Mesenchymal stem cell (in vitro differentiated cells and primary cell): Measurements from ENCODE around the gene CCNJL.

Experiments used
- DNase-seq: peaks from one replicate; pipeline ENCODE4 v3.0.0-alpha.2; 2013
- H2AFZ ChIP-seq: one replicate; pipeline ENCODE4 v1.6.1; 2013; ENCODE audit warnings: low read depth, mild to moderate bottlenecking, control low read depth, inconsistent platforms, low read length, moderate library complexity
- H2AK5ac ChIP-seq: 2 replicates; pipeline ENCODE4 v1.6.1; 2013; ENCODE audit warnings: low read length, moderate library complexity, mild to moderate bottlenecking, inconsistent platforms; ENCODE audit not compliant: severe bottlenecking
- H2BK120ac ChIP-seq: one replicate; pipeline ENCODE4 v1.6.1; 2013; ENCODE audit warnings: low read depth, mild to moderate bottlenecking, inconsistent platforms, low read length, moderate library complexity
- H2BK12ac ChIP-seq, 2 experiments: one replicate each; pipeline ENCODE4 v1.6.1; 2013; ENCODE audit warnings: inconsistent platforms in 2 of 2, low read length in 2 of 2, mild to moderate bottlenecking in 2 of 2, moderate library complexity in 2 of 2, control low read depth in 1 of 2
- H2BK15ac ChIP-seq: one replicate; pipeline ENCODE4 v1.6.1; 2013; ENCODE audit warnings: mild to moderate bottlenecking, low read depth, inconsistent platforms; ENCODE audit not compliant: poor library complexity, severe bottlenecking
- H2BK5ac ChIP-seq: 2 replicates; pipeline ENCODE4 v1.6.1; 2013; ENCODE audit warnings: low read depth, mild to moderate bottlenecking, low read length, control low read depth, inconsistent platforms; ENCODE audit not compliant: poor library complexity, severe bottlenecking
- H3K14ac ChIP-seq, 2 experiments: one replicate each; pipeline ENCODE4 v1.6.1; 2013; ENCODE audit warnings: inconsistent platforms in 2 of 2, low read length in 2 of 2, control low read depth in 1 of 2, mild to moderate bottlenecking in 1 of 2, moderate library complexity in 1 of 2
- H3K18ac ChIP-seq, 2 experiments: one replicate each; pipeline ENCODE4 v1.6.1; 2013; ENCODE audit warnings: inconsistent platforms in 2 of 2, low read length in 2 of 2, control low read depth in 1 of 2, low read depth in 1 of 2, mild to moderate bottlenecking in 1 of 2
- H3K23ac ChIP-seq, 2 experiments: one replicate each; pipeline ENCODE4 v1.6.1; 2013; ENCODE audit warnings: inconsistent platforms in 2 of 2, low read length in 2 of 2, mild to moderate bottlenecking in 2 of 2, moderate library complexity in 2 of 2, control low read depth in 1 of 2
- H3K27ac ChIP-seq: 2 replicates; pipeline ENCODE4 v1.5.1; 2013; ENCODE audit warnings: mild to moderate bottlenecking, moderate library complexity, low read length, control low read depth, inconsistent platforms; ENCODE audit not compliant: poor library complexity, severe bottlenecking
- H3K27me3 ChIP-seq, 2 experiments: 2 replicates each; pipeline versions ENCODE4 v1.6.1 to v1.7.0; 2013; ENCODE audit warnings: low read length in 2 of 2, mild to moderate bottlenecking in 2 of 2, moderate library complexity in 2 of 2, control low read depth in 1 of 2, inconsistent platforms in 1 of 2; ENCODE audit not compliant: control insufficient read depth in 1 of 2, insufficient read depth in 1 of 2
- H3K36me3 ChIP-seq, 2 experiments: 2 replicates each; pipeline versions ENCODE4 v1.6.1 to v1.7.0; 2013; ENCODE audit warnings: low read length in 2 of 2, control low read depth in 1 of 2, inconsistent platforms in 1 of 2, low read depth in 1 of 2, mild to moderate bottlenecking in 1 of 2; ENCODE audit not compliant: insufficient read depth in 2 of 2, control insufficient read depth in 1 of 2
- H3K4ac ChIP-seq, 2 experiments: one replicate each; pipeline ENCODE4 v1.6.1; 2013; ENCODE audit warnings: inconsistent platforms in 2 of 2, low read length in 2 of 2, mild to moderate bottlenecking in 2 of 2, moderate library complexity in 2 of 2, control low read depth in 1 of 2, low read depth in 1 of 2
- H3K4me1 ChIP-seq: 2 replicates; pipeline ENCODE4 v1.6.1; 2013; ENCODE audit warnings: low read depth, low read length, control low read depth; ENCODE audit not compliant: control insufficient read depth, insufficient read depth
- H3K4me2 ChIP-seq: 2 replicates; pipeline ENCODE4 v1.6.1; 2013; ENCODE audit warnings: low read length, mild to moderate bottlenecking, inconsistent platforms; ENCODE audit not compliant: poor library complexity, severe bottlenecking
- H3K4me3 ChIP-seq, 2 experiments: 2 replicates each; pipeline versions ENCODE4 v1.5.1 to v1.7.0; 2013; ENCODE audit warnings: low read length in 2 of 2, mild to moderate bottlenecking in 2 of 2, control low read depth in 1 of 2, low read depth in 1 of 2; ENCODE audit not compliant: insufficient read depth in 1 of 2
- H3K79me1 ChIP-seq: replicated peaks from 2 replicates; pipeline ENCODE4 v1.6.1; 2013; ENCODE audit warnings: mild to moderate bottlenecking, control low read depth, low read length, inconsistent platforms; ENCODE audit not compliant: poor library complexity, severe bottlenecking
- H3K9ac ChIP-seq: 2 replicates; pipeline ENCODE4 v1.7.0; 2013; ENCODE audit warnings: mild to moderate bottlenecking, low read length, moderate library complexity
- H3K9me3 ChIP-seq: 2 replicates; pipeline ENCODE4 v1.7.0; 2013; ENCODE audit warnings: mild to moderate bottlenecking, low read length; ENCODE audit not compliant: control insufficient read depth
- H4K8ac ChIP-seq: one replicate; pipeline ENCODE4 v1.6.1; 2013; ENCODE audit warnings: inconsistent platforms, mild to moderate bottlenecking, low read length, moderate library complexity
- H4K91ac ChIP-seq: one replicate; pipeline ENCODE4 v1.6.1; 2013; ENCODE audit warnings: mild to moderate bottlenecking, low read length, inconsistent platforms
- WGBS: methylation state at CpG from one replicate; pipeline ENCODE4 v1.1.7; 2013; ENCODE audit warnings: mixed read lengths; 5-methylcytosine and 5-hydroxymethylcytosine counted together

CCNJL gene

DNA sequence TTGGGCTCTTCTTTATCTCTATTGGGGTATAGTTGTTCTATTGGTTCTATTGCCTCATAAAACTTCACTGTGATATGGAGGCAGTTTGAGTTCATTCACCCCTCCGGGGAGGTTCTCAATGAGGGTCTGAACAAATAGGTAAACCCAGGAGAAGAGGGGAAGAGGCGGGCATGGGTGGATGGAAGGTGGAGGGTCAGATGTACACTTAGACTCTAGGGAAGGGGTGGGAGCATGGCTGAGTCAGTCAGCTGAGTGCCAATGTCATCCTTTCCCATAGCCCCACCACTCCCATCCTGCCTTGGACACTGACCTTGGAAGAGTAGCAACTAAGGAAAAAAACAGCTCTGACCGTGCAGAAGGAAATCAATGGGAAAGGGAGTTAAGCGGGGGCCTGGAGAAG lies 93.0 kb downstream of the CCNJL start:
- no peak overlapping the region for H4K91ac ChIP-seq
- peaks cover 0 to 16% of the 10 kb centered on the region in 2 experiments for H3K27me3 ChIP-seq
- DNase-seq: no peak
- H2BK120ac ChIP-seq: no peak overlapping the region
- 61% methylated on average over 3 of the region's 4 CpGs for WGBS
- no peak overlapping the region for H2AFZ ChIP-seq
- no peak overlapping the region for H3K18ac ChIP-seq
- H2BK12ac ChIP-seq: no peak overlapping the region
- no peaks in the 10 kb centered on the region for H3K79me1 ChIP-seq
- no peaks in the 10 kb centered on the region for H3K4me1 ChIP-seq
- no peak overlapping the region for H2BK15ac ChIP-seq
- no peak overlapping the region for H3K4me2 ChIP-seq
- H3K9ac ChIP-seq: no peak overlapping the region
- H2BK5ac ChIP-seq: no peak overlapping the region
- no peaks in the 10 kb centered on the region for H3K9me3 ChIP-seq
- H3K4me3 ChIP-seq: no peak overlapping the region
- H3K4ac ChIP-seq: no peak overlapping the region
- H2AK5ac ChIP-seq: no peak overlapping the region
- H3K23ac ChIP-seq: no peak overlapping the region
- no peak overlapping the region for H4K8ac ChIP-seq
- H3K36me3 ChIP-seq: no peaks in the 10 kb centered on the region
- no peak overlapping the region for H3K27ac ChIP-seq
- no peak overlapping the region for H3K14ac ChIP-seq

DNA sequence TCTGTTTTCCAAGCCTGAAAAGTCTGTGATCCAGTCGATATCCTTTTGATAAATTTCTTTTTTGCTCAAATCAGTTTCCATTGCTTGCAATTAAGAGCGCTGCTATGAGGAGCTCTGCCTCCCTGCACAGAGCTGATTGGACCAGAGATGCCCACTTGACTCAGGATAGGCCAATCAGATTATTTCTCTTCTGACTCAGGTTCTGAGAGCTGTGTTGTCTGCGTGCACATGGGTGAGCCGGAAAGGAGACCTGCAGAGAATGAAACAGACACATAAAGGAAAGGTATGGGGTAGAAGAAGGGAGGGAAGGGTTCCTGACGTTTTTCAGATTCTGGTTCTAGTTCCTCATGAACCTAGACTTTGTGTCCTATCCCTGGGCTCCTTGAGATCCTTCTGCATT lies 98.8 kb downstream of the CCNJL start:
- H3K14ac ChIP-seq: no peak overlapping the region
- no peak overlapping the region for H3K9ac ChIP-seq
- no peak overlapping the region for H3K18ac ChIP-seq
- no peak overlapping the region for H2AK5ac ChIP-seq
- H3K27ac ChIP-seq: no peak overlapping the region
- H3K23ac ChIP-seq: no peak overlapping the region
- H3K4me3 ChIP-seq: no peak overlapping the region
- H3K9me3 ChIP-seq: no peaks in the 10 kb centered on the region
- H3K27me3 ChIP-seq: peaks cover 0 to 20% of the 10 kb centered on the region in 2 experiments
- WGBS: 80% methylated on average over 5 of the region's 5 CpGs
- H2BK15ac ChIP-seq: no peak overlapping the region
- H2BK12ac ChIP-seq: no peak overlapping the region
- no peak overlapping the region for H4K91ac ChIP-seq
- H3K4me2 ChIP-seq: no peak overlapping the region
- no peak overlapping the region for H2BK120ac ChIP-seq
- DNase-seq: no peak
- no peak overlapping the region for H4K8ac ChIP-seq
- H3K79me1 ChIP-seq: no peaks in the 10 kb centered on the region
- no peaks in the 10 kb centered on the region for H3K36me3 ChIP-seq
- no peaks in the 10 kb centered on the region for H3K4me1 ChIP-seq
- no peak overlapping the region for H2BK5ac ChIP-seq
- H2AFZ ChIP-seq: no peak overlapping the region
- H3K4ac ChIP-seq: no peak overlapping the region

DNA sequence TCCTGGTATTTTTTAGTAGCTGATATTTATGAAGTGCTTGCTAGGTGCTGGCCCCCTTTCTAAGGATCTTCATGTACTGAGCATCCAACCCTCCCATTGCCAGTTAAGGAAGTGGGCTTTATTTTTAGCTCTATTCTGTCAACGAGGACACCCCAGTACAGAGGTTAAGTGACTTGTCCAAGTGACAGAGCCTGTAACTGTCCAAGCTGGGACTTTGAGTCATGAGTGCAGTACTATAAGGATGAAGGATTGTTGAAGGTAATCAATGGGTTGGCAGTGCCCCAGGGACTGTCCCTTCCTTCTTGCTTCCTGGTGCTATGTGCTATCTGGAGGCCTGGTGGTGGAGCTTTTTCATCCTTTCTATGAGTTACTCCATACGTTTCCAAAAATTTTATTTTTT lies 101.0 kb downstream of the CCNJL start:
- no peak overlapping the region for H2AFZ ChIP-seq
- H3K9ac ChIP-seq: no peak overlapping the region
- H3K14ac ChIP-seq: no peak overlapping the region
- H3K36me3 ChIP-seq: no peaks in the 10 kb centered on the region
- H3K23ac ChIP-seq: no peak overlapping the region
- H3K4me3 ChIP-seq: no peak overlapping the region
- H3K4me1 ChIP-seq: no peaks in the 10 kb centered on the region
- H3K79me1 ChIP-seq: no peaks in the 10 kb centered on the region
- peaks cover 0 to 15% of the 10 kb centered on the region in 2 experiments for H3K27me3 ChIP-seq
- H3K9me3 ChIP-seq: no peaks in the 10 kb centered on the region
- no peak overlapping the region for H4K8ac ChIP-seq
- no peak overlapping the region for H2BK15ac ChIP-seq
- no peak for DNase-seq
- whole genome bisulfite sequencing: 77% methylated on average over 2 of the region's 2 CpGs
- no peak overlapping the region for H3K4ac ChIP-seq
- H3K27ac ChIP-seq: no peak overlapping the region
- H3K18ac ChIP-seq: no peak overlapping the region
- H3K4me2 ChIP-seq: no peak overlapping the region
- H2BK5ac ChIP-seq: no peak overlapping the region
- no peak overlapping the region for H2BK12ac ChIP-seq
- no peak overlapping the region for H2AK5ac ChIP-seq
- no peak overlapping the region for H2BK120ac ChIP-seq
- H4K91ac ChIP-seq: no peak overlapping the region

DNA sequence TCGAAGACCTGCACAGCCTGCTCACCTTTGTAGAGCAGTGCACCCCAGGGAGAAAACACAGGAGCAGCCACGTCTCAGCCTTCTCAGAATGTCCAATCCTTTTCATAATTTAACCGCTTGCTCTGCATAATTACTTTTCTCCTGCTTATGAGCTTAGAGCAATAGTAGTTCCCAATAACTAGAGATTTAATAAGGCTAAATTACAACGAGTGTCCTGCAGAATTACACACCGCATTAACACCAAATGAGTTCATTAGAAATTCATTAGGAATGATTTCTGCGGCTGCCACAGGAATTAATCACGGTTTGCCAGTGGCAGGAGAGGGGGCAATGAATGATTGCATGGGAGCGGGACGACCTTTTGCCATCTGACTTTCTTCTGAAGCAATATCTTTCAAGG lies 101.8 kb downstream of the CCNJL start:
- Histone ChIP-seq H3K79me1 (no peaks in the 10 kb centered on the region), H3K27ac (no peak overlapping the region), H2BK15ac (no peak overlapping the region), H3K4me2 (no peak overlapping the region), H2BK12ac (no peak overlapping the region), H4K8ac (no peak overlapping the region), H4K91ac (no peak overlapping the region), H2AFZ (no peak overlapping the region), H2BK120ac (no peak overlapping the region), H2AK5ac (no peak overlapping the region), H3K4me3 (no peak overlapping the region), H3K9ac (no peak overlapping the region), H3K4me1 (no peaks in the 10 kb centered on the region), H3K9me3 (no peaks in the 10 kb centered on the region), H2BK5ac (no peak overlapping the region), H3K4ac (no peak overlapping the region), H3K36me3 (no peaks in the 10 kb centered on the region), H3K14ac (no peak overlapping the region), H3K23ac (no peak overlapping the region), H3K18ac (no peak overlapping the region), H3K27me3 (peaks cover 0 to 15% of the 10 kb centered on the region in 2 experiments)
- WGBS: 90% methylated on average over 7 of the region's 9 CpGs
- no peak for DNase-seq
